ENCODE measurements around the gene SCAND1. TPM values are rescaled to one million over a fixed set of nuclear protein-coding genes. Genes with fewer than 3 reads are reported as not detected.
A peak's percentile ranks its signal among the peaks of the same experiment; 100 is the strongest.

SCAND1 gene
- total and polyA plus RNA-seq, 9 of the 15 experiments (the other 6 are each of a cell fraction or from before 2014, with no cell fraction given), result 0.08 to 94.0 (median 5.8) TPM

DNA sequence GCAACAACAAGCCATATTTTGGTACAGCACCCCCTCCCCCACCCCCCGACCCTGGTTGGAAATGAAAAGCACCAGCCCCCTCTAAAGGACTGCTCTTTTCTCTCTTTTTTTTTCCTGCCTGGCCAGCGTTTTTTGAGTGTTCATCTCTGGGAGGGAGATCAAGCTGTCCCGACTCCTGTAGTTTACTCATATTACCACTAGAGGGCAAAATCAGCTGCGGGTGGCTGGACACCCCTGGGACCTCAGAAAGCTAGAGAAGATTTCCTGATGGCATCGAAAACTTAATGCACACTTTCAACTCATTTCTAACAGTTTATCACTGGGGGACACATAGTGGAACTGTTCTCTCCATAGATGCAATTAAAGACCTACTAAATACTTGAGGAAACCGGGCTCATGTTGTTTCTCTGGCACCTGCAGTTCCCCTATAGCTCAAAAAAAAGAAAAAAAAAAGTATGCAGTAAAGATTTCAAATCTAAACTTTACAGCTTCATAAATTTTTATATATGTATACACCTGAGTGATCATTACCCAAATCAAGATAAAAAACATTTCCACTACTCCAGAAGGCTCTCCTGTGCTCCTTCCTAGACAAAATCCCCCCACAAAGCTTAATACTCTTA is 38.5 kb upstream of the SCAND1 start:
- no peak overlapping the region; the same call in 1 of the 2 replicates for H3K4me2 ChIP-seq (ENCODE audit: insufficient read depth, low read length)
- ChIA-PET POLR2A (interaction anchor here (0.5 to 1.3 kb wide), 12 partner anchors 9 to 1240 kb away, joined by 3 to 7 read pairs (median 3); partner anchors contain the start of gene RBM39), CTCF (ENCODE audit: low intra/inter-chr PET ratio) (interaction anchor here (0.5 to 7.9 kb wide), 6 partner anchors 145 to 510 kb away, joined by 3 to 205 read pairs (median 6); no protein-coding TSS in a partner anchor)
- BruUV-seq (replicated peaks), result no TSS peak
- no peaks in the 10 kb centered on the region for H3K36me3 ChIP-seq (ENCODE audit: control insufficient read depth, insufficient read depth, low read length)
- WGBS (ENCODE audit: insufficient coverage, low coverage, missing lambda C conversion rate), result 2% methylated on average over 5 of the region's 6 CpGs
- H3K9ac ChIP-seq (ENCODE audit: insufficient read depth in 1 of 2, low read depth in 2 of 2, low read length in 2 of 2), result no peak overlapping the region
- H3K4me1 ChIP-seq (replicated peaks in 1 of 2; ENCODE audit: control insufficient read depth in 2 of 2, insufficient read depth in 2 of 2, low read length in 2 of 2), result peaks cover 0 to 11% of the 10 kb centered on the region in 2 experiments; a peak in 4 of 5 replicates
- DNase-seq (ENCODE audit: extremely low read depth in 1 of 4, low spot score in 3 of 4) (peak; percentile 79 to 86 (median 84)), ATAC-seq (peak; percentile 88), FAIRE-seq (peak; percentile 94)
- H3K4me3 ChIP-seq, result no peak overlapping the region
- H3K9me3 ChIP-seq (replicated peaks; ENCODE audit: control insufficient read depth, insufficient read depth, low read depth, low read length), result no peaks in the 10 kb centered on the region
- in situ Hi-C loops (cut with MboI), result loop anchor here (25.0 kb wide), 1 partner anchor 444 kb away; no protein-coding TSS in a partner anchor
- H3K27ac ChIP-seq (ENCODE audit: extremely low read depth, low read depth, low read length), result no peak overlapping the region
- H3K9me1 ChIP-seq (ENCODE audit: control insufficient read depth, insufficient read depth, low read length), result no peaks in the 10 kb centered on the region
- H3K27me3 ChIP-seq (ENCODE audit: control insufficient read depth in 2 of 2, insufficient read depth in 2 of 2, low read length in 2 of 2), result no peaks in the 10 kb centered on the region; a peak in 1 of 5 replicates
- H2AFZ ChIP-seq (ENCODE audit: low read depth, low read length), result peak overlapping the region; percentile 30; the same call in 1 of the 2 replicates
- no peaks in the 10 kb centered on the region for H3K79me2 ChIP-seq (ENCODE audit: control insufficient read depth, insufficient read depth, low read length)
- intact Hi-C loops (cut with micrococcal nuclease), result loop anchor here (1.0 kb wide), 1 partner anchor 206 kb away; no protein-coding TSS in a partner anchor
- no peaks in the 10 kb centered on the region for H4K20me1 ChIP-seq (replicated peaks; ENCODE audit: control insufficient read depth, insufficient read depth, low read length)
- peak; percentile 48 for TF ChIP-seq ZNF316 (IDR thresholded peaks at IDR 0.05)
- TF ChIP-seq, protein P1, sequence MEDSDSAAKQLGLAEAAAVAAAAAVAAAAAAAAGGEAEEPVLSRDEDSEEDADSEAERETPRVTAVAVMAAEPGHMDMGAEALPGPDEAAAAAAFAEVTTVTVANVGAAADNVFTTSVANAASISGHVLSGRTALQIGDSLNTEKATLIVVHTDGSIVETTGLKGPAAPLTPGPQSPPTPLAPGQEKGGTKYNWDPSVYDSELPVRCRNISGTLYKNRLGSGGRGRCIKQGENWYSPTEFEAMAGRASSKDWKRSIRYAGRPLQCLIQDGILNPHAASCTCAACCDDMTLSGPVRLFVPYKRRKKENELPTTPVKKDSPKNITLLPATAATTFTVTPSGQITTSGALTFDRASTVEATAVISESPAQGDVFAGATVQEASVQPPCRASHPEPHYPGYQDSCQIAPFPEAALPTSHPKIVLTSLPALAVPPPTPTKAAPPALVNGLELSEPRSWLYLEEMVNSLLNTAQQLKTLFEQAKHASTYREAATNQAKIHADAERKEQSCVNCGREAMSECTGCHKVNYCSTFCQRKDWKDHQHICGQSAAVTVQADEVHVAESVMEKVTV (CRISPR knock-in tag; IDR thresholded peaks at IDR 0.05), result 0 out of 2 replicates have a peak, but pooled peaks have one; percentile 30
- TF ChIP-seq, protein P2, sequence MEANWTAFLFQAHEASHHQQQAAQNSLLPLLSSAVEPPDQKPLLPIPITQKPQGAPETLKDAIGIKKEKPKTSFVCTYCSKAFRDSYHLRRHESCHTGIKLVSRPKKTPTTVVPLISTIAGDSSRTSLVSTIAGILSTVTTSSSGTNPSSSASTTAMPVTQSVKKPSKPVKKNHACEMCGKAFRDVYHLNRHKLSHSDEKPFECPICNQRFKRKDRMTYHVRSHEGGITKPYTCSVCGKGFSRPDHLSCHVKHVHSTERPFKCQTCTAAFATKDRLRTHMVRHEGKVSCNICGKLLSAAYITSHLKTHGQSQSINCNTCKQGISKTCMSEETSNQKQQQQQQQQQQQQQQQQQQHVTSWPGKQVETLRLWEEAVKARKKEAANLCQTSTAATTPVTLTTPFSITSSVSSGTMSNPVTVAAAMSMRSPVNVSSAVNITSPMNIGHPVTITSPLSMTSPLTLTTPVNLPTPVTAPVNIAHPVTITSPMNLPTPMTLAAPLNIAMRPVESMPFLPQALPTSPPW (CRISPR knock-in tag; IDR thresholded peaks at IDR 0.05), result peak; percentile 30; the same call in 1 of the 2 replicates
- peak; percentile 78 for TF ChIP-seq SMC3 (conservative IDR thresholded peaks at IDR 0.05; ENCODE audit: insufficient read depth, low read depth, low read length)
- no peak for TF ChIP-seq ZSCAN29 (IDR thresholded peaks at IDR 0.05)
- TF ChIP-seq, protein P3, sequence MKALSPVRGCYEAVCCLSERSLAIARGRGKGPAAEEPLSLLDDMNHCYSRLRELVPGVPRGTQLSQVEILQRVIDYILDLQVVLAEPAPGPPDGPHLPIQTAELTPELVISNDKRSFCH (CRISPR knock-in tag; IDR thresholded peaks at IDR 0.05), result no peak
- TF ChIP-seq, protein P3 (tag; IDR thresholded peaks at IDR 0.05), result no peak
- peak; percentile 42 for TF ChIP-seq DACH1 (IDR thresholded peaks at IDR 0.05; ENCODE audit: partially characterized antibody)
- TF ChIP-seq ZNF384 (IDR thresholded peaks at IDR 0.05; ENCODE audit: low read depth, low read length), result peak; percentile 71
- peak; percentile 52; the same call in 1 of the 2 replicates for TF ChIP-seq ARID2 (IDR thresholded peaks at IDR 0.05)
- 0 out of 2 replicates have a peak, but pooled peaks have one; percentile 20 for TF ChIP-seq MAFF (IDR thresholded peaks at IDR 0.05; ENCODE audit: low read length)
- TF ChIP-seq MYC (IDR thresholded peaks at IDR 0.05; ENCODE audit: low read depth, low read length), result 0 out of 2 replicates have a peak, but pooled peaks have one; percentile 30
- TF ChIP-seq MYC (CRISPR knock-in tag; IDR thresholded peaks at IDR 0.05; ENCODE audit: borderline replicate concordance, low read depth), result no peak
- peak; percentile 59 to 76 for TF ChIP-seq RAD21 (CRISPR knock-in tag; conservative IDR thresholded peaks at IDR 0.05 in 1 of 2, IDR thresholded peaks at IDR 0.05 in 1 of 2)
- TF ChIP-seq, protein P4, sequence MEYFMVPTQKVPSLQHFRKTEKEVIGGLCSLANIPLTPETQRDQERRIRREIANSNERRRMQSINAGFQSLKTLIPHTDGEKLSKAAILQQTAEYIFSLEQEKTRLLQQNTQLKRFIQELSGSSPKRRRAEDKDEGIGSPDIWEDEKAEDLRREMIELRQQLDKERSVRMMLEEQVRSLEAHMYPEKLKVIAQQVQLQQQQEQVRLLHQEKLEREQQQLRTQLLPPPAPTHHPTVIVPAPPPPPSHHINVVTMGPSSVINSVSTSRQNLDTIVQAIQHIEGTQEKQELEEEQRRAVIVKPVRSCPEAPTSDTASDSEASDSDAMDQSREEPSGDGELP (CRISPR knock-in tag; IDR thresholded peaks at IDR 0.05; ENCODE audit: borderline replicate concordance), result peak; percentile 59; the same call in 1 of the 2 replicates
- TF ChIP-seq JUND (IDR thresholded peaks at IDR 0.05; ENCODE audit: borderline replicate concordance, low read depth, low read length), result 0 out of 2 replicates have a peak, but pooled peaks have one; percentile 23
- TF ChIP-seq JUND (tag; IDR thresholded peaks at IDR 0.05; ENCODE audit: borderline replicate concordance, low read depth, low read length), result no peak

Measured in K562 (cell line).